DOHH2 (cell line): ENCODE data around the gene ANXA3.

ENCODE experiments used
- H3F3A ChIP-seq: fragments of 200-600 bp; sonication (generic), shearing (Covaris generic); 2 replicates; pipeline ENCODE4 v1.6.0; 2016; ENCODE audit warnings: antibody characterized with exemption, mild to moderate bottlenecking; ENCODE audit not compliant: control insufficient read depth, insufficient read depth
- H3K27ac ChIP-seq: fragments of 200-600 bp; sonication (generic); 2 replicates; pipeline ENCODE4 v1.5.1; 2014; ENCODE audit warnings: low read depth, mild to moderate bottlenecking, low read length, moderate library complexity
- H3K27me3 ChIP-seq: fragments of 200-600 bp; sonication (generic); 2 replicates; pipeline ENCODE4 v1.6.1; 2014; ENCODE audit warnings: mild to moderate bottlenecking, low read length, mixed read lengths; ENCODE audit not compliant: control insufficient read depth
- H3K36me3 ChIP-seq: fragments of 200-600 bp; sonication (generic); 2 replicates; pipeline ENCODE4 v1.6.1; 2014; ENCODE audit warnings: mild to moderate bottlenecking, low read length, moderate library complexity, mixed read lengths; ENCODE audit not compliant: control insufficient read depth
- H3K4me1 ChIP-seq: fragments of 200-600 bp; sonication (generic); 2 replicates; pipeline ENCODE4 v1.6.1; 2014; ENCODE audit warnings: mild to moderate bottlenecking, low read length, mixed read lengths; ENCODE audit not compliant: control insufficient read depth
- H3K4me2 ChIP-seq: fragments of 200-600 bp; sonication (generic); 2 replicates; pipeline ENCODE4 v1.6.0; 2014; ENCODE audit warnings: mild to moderate bottlenecking, low read length, moderate library complexity
- H3K4me3 ChIP-seq: fragments of 200-600 bp; sonication (generic); 2 replicates; pipeline ENCODE4 v1.5.1; 2014; ENCODE audit warnings: mild to moderate bottlenecking, low read length, mixed read lengths
- H3K79me2 ChIP-seq: fragments of 200-600 bp; sonication (generic); 2 replicates; pipeline ENCODE4 v1.6.1; 2014; ENCODE audit warnings: mild to moderate bottlenecking, low read length, mixed read lengths; ENCODE audit not compliant: control insufficient read depth
- H3K9me2 ChIP-seq: fragments of 200-600 bp; sonication (generic); replicated peaks from 2 replicates; pipeline ENCODE4 v1.6.1; 2014; ENCODE audit warnings: mild to moderate bottlenecking, low read length, mixed read lengths; ENCODE audit not compliant: control insufficient read depth
- H3K9me3 ChIP-seq: fragments of 200-600 bp; sonication (generic); 2 replicates; pipeline ENCODE4 v1.6.1; 2014; ENCODE audit warnings: antibody characterized with exemption, low read length, mixed read lengths; ENCODE audit not compliant: control insufficient read depth, insufficient read depth
- H4K20me1 ChIP-seq: fragments of 200-600 bp; sonication (generic); 2 replicates; pipeline ENCODE4 v1.6.0; 2014; ENCODE audit warnings: low read depth, mild to moderate bottlenecking, antibody characterized with exemption, low read length, moderate library complexity; ENCODE audit not compliant: control insufficient read depth, insufficient read depth
- CTCF ChIP-seq: fragments of 200-600 bp; sonication (generic); IDR thresholded peaks from one replicate; pipeline ENCODE4 v1.5.1; 2014; ENCODE audit warnings: antibody characterized with exemption, mild to moderate bottlenecking, low read depth, low read length; ENCODE audit not compliant: poor library complexity, severe bottlenecking
- EZH2phosphoT487 ChIP-seq: fragments of 200-600 bp; sonication (generic); IDR thresholded peaks from 2 replicates; pipeline ENCODE4 v1.6.1; 2017; ENCODE audit warnings: borderline replicate concordance, mild to moderate bottlenecking, antibody characterized with exemption, low read length, moderate library complexity, mixed read lengths

ANXA3 gene

DNA sequence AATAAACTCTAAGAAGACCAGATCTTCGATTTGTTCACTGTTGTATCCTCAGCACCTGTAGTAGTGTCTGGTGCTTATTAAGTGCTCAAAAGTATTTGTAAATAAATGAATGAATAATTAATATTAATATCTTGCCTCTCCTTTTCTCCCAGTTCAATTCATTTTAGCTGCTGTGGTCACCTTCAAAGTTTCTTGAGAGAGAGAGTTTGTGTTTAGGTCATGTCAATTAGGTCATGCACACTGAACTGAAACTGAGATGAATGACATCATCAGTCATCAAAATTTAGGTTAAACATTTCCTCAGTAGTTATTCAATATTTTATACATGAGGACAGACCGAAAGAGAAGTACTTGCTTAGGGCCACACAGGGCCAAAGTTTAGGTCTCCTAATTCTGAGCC lies 73.5 kb downstream of the ANXA3 start:
- Histone ChIP-seq H3K36me3 (peaks cover 5% of the 10 kb centered on the region), H3K9me3 (peaks cover 17% of the 10 kb centered on the region), H4K20me1 (no peaks in the 10 kb centered on the region), H3K79me2 (no peaks in the 10 kb centered on the region), H3K4me3 (no peak overlapping the region), H3K4me2 (no peak overlapping the region), H3F3A (peaks cover 5% of the 10 kb centered on the region; the same call in 1 of the 2 replicates), H3K27me3 (no peaks in the 10 kb centered on the region), H3K27ac (no peak overlapping the region), H3K4me1 (peaks cover 19% of the 10 kb centered on the region), H3K9me2 (no peaks in the 10 kb centered on the region)
- TF ChIP-seq EZH2phosphoT487 (no peak), CTCF (no peak)

DNA sequence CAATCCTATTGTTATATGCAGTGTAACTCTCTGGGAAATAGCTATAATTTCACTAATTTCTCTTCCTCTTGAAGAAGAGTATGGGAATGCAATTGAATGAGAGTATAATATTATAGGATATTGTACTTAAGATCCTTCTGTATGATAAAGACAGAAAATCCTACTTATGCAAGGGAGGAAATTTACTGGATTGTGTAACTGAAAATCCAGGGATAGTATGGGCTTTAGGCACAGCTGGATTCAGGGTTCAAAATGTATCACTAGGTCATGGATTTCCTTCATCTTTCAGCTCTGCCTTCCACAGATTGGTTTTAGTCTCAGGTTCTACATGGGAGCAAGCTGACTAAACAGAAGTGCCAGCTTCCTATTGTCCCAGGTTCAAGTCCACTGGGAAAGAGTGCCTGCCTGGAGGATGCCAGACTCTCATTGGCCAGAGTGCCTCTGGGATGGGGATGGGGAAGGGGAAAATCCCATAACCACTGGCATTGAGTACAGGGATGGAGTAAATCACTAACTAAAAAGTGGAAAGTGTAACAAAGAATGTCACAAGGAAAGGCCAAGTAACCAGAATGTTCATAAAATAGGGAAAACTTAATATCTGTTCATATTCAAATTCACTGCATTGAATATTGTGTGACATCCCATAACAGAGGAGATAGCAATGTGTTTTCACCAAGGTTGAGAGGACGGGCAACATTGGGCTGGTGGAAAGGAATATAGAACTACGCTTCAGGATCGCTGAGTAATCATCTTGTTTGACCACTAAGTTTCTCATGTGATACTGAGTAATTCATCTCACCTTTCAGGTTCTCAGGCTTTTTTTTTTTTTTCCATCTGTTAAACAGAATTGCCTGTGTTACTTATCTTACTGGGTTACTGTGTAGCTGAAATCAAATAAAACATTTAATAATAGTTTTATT lies 75.7 kb downstream of the ANXA3 start:
- Histone ChIP-seq H4K20me1 (no peaks in the 10 kb centered on the region), H3K9me2 (no peaks in the 10 kb centered on the region), H3K4me2 (no peak overlapping the region), H3K36me3 (peaks cover 5% of the 10 kb centered on the region), H3K4me1 (peaks cover 23% of the 10 kb centered on the region), H3K4me3 (no peak overlapping the region), H3K27ac (no peak overlapping the region), H3K9me3 (peaks cover 19% of the 10 kb centered on the region), H3K79me2 (no peaks in the 10 kb centered on the region), H3K27me3 (no peaks in the 10 kb centered on the region), H3F3A (peaks cover 5% of the 10 kb centered on the region; the same call in 1 of the 2 replicates)
- TF ChIP-seq EZH2phosphoT487 (no peak), CTCF (no peak)

- H3K79me2 ChIP-seq, result no peaks in the 10 kb centered on the region
- no peaks in the 10 kb centered on the region for H3K27me3 ChIP-seq
- no peak overlapping the region for H3K27ac ChIP-seq
- no peaks in the 10 kb centered on the region for H4K20me1 ChIP-seq
- peaks cover 23% of the 10 kb centered on the region for H3K4me1 ChIP-seq
- H3K9me3 ChIP-seq, result peaks cover 19% of the 10 kb centered on the region
- no peaks in the 10 kb centered on the region for H3K9me2 ChIP-seq
- TF ChIP-seq EZH2phosphoT487 (no peak), CTCF (no peak)
- peaks cover 5% of the 10 kb centered on the region; the same call in 1 of the 2 replicates for H3F3A ChIP-seq
- H3K4me3 ChIP-seq, result no peak overlapping the region
- H3K4me2 ChIP-seq, result no peak overlapping the region
- peaks cover 5% of the 10 kb centered on the region for H3K36me3 ChIP-seq
Observed at GRCh38 chr4:78627966-78628678, 76.6 kb downstream of the ANXA3 start.
